ENCODE data around the gene CRACR2B. TPM values are rescaled to one million over a fixed set of nuclear protein-coding genes. Genes with fewer than 3 reads are reported as not detected.

Gene CRACR2B
- total RNA-seq, 1 donor from 2014 or later = 5.1 TPM

DNA sequence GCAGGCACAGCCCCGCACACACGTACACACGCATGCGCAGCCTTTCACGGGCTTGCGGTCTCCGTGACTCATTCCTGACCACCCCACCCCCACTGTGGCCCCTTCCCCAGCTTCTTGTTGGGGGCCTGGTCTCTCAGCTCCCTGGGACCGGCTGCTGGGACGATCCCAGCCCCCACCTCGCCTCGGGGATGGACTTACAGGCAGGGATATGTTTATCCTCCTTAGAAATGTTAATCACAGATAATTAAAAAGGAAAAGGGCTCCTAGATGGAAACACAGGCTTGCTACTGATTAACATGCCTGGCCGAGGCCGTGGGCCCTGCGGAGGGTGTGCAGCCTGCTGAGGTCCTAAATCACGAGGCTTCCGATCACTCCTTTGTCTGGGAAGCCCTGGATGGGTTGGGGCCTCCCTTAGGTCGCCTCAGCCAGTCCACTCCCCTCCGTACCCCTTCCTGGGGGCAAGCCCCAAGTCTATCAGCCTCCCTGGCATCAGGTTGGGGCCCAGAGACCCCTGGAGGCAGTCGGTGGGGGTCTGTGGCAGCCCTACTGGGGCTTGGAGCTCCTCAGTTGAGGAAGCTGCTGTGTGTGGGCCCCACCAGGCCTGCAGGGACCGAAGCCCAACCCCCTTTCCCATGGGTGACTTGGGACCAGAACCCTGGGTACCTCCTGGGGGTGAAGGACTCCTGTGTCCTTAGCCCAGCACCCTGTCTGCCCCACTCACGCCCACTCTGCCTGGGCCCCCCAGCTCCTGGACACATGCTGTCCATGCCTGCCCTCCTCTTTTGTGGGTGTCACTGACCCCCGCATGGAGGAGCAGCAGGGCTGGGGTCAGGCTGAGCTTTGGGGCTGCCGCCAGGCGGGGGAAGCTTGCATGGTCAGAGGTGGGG lies 35.5 kb downstream of the CRACR2B start:
- DNase-seq (ENCODE audit: low spot score) = no peak
- H3K36me3 Mint-ChIP-seq (ENCODE audit: low read depth) = no peaks in the 10 kb centered on the region
- intact Hi-C loops (cut with micrococcal nuclease) = no loop called here
- no peaks in the 10 kb centered on the region for H3K27me3 Mint-ChIP-seq (ENCODE audit: low read depth)
- H3K9me3 Mint-ChIP-seq = no peaks in the 10 kb centered on the region
- no peak overlapping the region for H3K4me3 Mint-ChIP-seq (ENCODE audit: low read depth)
- no peaks in the 10 kb centered on the region for H3K4me1 Mint-ChIP-seq (ENCODE audit: low read depth)
- no peak overlapping the region for H3K27ac Mint-ChIP-seq

DNA sequence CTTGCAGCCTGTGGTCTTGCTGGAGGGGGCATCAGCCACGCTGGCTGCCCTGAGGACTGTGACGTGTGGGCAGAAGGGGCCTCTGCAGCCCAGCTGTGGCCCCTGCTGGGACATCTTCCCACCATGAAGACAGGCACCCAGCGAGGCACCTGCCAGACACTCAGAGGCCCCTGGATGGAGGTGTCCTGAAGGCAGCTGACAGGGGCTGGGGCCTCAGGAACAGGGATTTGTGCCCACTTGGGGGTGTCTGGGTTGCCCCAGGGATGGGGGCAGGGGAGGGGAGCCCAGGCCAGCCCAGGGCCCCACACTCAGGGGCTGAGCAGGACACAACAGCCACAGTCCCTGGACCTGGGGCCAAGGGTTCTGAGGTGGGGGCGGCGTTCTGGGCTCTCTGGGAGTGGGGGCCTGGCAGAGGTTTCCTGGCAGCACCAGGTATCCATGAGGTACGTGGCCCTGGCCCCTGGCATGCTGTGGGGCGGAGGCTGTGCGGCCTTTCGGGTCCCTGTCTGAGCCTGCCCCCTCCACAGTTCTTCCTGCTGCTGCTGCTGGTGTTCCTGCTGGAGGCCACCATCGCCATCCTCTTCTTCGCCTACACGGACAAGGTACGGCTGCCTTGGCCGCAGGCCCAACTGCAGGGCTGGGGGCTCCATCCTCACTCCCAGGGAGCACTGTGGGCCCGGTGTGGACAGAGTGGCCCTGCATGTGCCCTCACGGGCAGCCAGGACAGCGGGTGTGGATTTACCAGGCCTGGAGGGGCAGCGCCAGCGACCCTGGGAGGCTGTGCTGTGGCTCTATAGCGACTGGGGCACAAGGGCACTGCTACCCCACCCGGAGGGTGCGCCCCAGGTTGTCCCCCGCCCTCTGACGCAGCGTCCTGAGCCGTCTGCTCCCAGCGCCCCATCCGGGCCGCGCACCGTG lies 36.5 kb downstream of the CRACR2B start:
- no peaks in the 10 kb centered on the region for H3K4me1 Mint-ChIP-seq (ENCODE audit: low read depth)
- no peaks in the 10 kb centered on the region for H3K9me3 Mint-ChIP-seq
- intact Hi-C loops (cut with micrococcal nuclease) = no loop called here
- no peak overlapping the region for H3K27ac Mint-ChIP-seq
- no peak for DNase-seq (ENCODE audit: low spot score)
- no peaks in the 10 kb centered on the region for H3K36me3 Mint-ChIP-seq (ENCODE audit: low read depth)
- no peaks in the 10 kb centered on the region for H3K27me3 Mint-ChIP-seq (ENCODE audit: low read depth)
- H3K4me3 Mint-ChIP-seq (ENCODE audit: low read depth) = no peak overlapping the region

DNA sequence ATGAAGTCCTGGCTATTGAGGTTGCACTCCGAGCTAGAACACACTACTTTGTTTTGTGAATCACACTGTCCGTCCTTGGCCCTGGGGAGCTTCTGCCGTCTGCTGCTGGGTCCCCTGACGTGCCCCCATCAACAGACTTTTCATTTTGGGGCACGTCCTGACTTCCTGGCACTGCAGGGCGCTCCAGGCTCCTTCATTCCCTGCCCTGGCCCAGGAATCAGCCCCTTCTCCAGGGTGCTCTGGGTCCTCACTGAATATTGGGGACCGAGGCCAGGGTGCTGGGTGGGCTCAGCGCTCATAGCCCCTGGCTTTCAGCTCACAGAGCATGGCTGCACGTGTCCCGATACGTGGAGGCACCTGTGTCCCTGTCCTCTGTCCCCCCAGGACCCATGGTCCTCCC lies 37.2 kb downstream of the CRACR2B start:
- intact Hi-C loops (cut with micrococcal nuclease) = no loop called here
- Mint-ChIP-seq H3K4me1 (ENCODE audit: low read depth) (no peaks in the 10 kb centered on the region), H3K36me3 (ENCODE audit: low read depth) (no peaks in the 10 kb centered on the region), H3K4me3 (ENCODE audit: low read depth) (no peak overlapping the region), H3K9me3 (no peaks in the 10 kb centered on the region), H3K27me3 (ENCODE audit: low read depth) (no peaks in the 10 kb centered on the region), H3K27ac (no peak overlapping the region)
- no peak for DNase-seq (ENCODE audit: low spot score)

DNA sequence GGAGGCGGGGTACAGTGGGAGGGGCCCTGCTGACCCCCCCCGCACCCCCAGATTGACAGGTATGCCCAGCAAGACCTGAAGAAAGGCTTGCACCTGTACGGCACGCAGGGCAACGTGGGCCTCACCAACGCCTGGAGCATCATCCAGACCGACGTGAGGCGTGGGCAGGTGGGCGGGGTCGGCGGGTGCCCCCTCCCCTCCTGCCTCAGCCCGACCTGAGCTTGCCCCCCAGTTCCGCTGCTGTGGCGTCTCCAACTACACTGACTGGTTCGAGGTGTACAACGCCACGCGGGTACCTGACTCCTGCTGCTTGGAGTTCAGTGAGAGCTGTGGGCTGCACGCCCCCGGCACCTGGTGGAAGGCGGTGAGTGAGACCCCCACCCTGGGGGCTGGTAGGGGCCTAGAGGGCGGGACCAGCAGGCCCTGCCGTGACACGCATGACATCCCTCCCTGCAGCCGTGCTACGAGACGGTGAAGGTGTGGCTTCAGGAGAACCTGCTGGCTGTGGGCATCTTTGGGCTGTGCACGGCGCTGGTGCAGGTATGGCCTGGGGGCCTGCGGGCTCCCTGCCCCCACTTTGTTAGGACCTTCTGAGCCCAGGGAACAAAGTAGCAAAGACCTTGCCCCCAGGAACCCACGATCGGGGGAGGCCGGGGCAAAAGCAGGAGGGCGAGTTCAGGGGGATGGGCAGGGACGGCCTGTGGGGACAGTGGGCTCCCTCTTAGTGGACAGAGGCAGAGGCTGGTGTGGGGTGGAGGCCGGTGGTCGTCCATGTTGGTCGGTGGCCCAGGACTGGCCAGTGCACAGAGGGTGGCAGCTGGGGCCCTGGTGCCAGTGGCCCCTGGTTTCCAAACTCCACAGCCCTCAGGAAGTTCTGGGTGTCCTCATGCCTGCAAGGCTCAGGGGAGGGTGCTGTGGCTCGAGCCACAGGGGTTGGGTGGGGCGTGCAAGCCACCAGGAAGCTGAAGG lies 38.0 kb downstream of the CRACR2B start:
- H3K4me1 Mint-ChIP-seq (ENCODE audit: low read depth) = no peaks in the 10 kb centered on the region
- H3K27me3 Mint-ChIP-seq (ENCODE audit: low read depth) = no peaks in the 10 kb centered on the region

DNA sequence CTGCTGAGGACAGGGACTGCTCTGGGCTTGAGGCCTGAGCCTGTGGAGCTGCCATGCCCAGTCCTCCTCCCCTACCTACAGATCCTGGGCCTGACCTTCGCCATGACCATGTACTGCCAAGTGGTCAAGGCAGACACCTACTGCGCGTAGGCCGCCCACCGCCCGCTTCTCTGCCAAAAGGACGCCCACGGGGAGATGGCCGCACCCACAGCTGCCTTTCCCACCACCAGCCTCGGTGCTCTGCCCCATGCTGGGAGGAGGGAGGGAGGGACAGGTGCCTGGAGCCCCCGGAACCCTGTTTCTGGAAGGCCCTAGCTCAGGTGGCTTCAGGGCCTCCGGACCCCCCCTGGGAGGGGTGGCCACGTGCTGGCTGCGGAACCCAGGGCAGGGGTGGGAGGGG lies 38.8 kb downstream of the CRACR2B start:
- Mint-ChIP-seq H3K27me3 (ENCODE audit: low read depth) (no peaks in the 10 kb centered on the region), H3K4me1 (ENCODE audit: low read depth) (no peaks in the 10 kb centered on the region), H3K4me3 (ENCODE audit: low read depth) (no peak overlapping the region), H3K9me3 (no peaks in the 10 kb centered on the region), H3K36me3 (ENCODE audit: low read depth) (no peaks in the 10 kb centered on the region), H3K27ac (no peak overlapping the region)
- intact Hi-C loops (cut with micrococcal nuclease) = no loop called here
- DNase-seq (ENCODE audit: low spot score) = no peak

More for the DNA sequence above, 38.0 kb downstream of the CRACR2B start:
- intact Hi-C loops (cut with micrococcal nuclease) = no loop called here
- no peaks in the 10 kb centered on the region for H3K9me3 Mint-ChIP-seq
- no peak overlapping the region for H3K27ac Mint-ChIP-seq
- H3K4me3 Mint-ChIP-seq (ENCODE audit: low read depth) = no peak overlapping the region
- DNase-seq (ENCODE audit: low spot score) = no peak
- H3K36me3 Mint-ChIP-seq (ENCODE audit: low read depth) = no peaks in the 10 kb centered on the region

DNA sequence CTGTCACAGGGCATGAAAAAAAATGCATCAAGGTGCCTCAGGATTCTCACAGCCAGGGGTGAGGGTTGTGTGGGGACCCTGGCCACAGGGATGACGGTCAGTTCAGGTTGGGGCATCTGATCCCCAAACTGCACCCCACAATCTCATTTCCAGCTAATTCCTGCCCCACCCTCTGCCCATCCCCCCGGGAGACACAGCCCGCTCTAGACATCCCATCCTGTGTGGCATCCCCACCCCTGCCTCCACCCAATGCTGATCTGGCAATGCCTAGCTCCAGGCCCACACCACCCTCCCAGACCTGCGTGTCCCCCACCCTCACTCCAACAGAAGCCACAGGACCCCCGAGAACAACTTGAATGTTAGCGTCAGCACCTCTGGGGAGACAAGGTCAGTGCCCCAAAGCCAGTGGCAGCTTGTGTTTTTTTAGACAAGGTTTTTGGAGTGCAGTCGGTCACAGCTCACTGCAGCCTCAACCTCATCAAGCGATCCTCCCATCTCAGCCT lies 40.2 kb downstream of the CRACR2B start:
- no peak overlapping the region for H3K4me3 Mint-ChIP-seq (ENCODE audit: low read depth)
- H3K27me3 Mint-ChIP-seq (ENCODE audit: low read depth) = no peaks in the 10 kb centered on the region
- no peak overlapping the region for H3K27ac Mint-ChIP-seq
- no peaks in the 10 kb centered on the region for H3K36me3 Mint-ChIP-seq (ENCODE audit: low read depth)
- no peaks in the 10 kb centered on the region for H3K4me1 Mint-ChIP-seq (ENCODE audit: low read depth)
- DNase-seq (ENCODE audit: low spot score) = no peak
- no peaks in the 10 kb centered on the region for H3K9me3 Mint-ChIP-seq
- intact Hi-C loops (cut with micrococcal nuclease) = no loop called here

DNA sequence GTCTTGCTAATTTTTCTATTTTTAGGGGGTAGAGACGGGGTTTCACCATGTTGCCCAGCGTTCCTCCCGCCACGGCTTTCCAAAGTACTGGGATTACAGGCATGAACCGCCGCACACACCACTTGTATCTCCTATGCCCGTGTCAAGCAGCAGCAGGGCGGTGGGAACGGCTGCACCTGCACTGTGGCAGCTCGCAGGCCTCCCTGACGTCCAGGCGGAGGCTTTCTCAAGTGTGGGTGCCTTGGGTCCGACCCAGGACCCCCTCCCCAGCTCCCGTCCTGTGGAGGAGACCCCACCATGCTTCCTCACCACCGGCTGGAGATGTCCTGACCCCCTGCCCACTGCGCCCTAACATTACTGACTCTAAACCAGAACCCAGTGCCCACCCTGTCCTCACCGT lies 40.7 kb downstream of the CRACR2B start:
- Mint-ChIP-seq H3K36me3 (ENCODE audit: low read depth) (no peaks in the 10 kb centered on the region), H3K4me1 (ENCODE audit: low read depth) (no peaks in the 10 kb centered on the region), H3K27ac (no peak overlapping the region), H3K9me3 (no peaks in the 10 kb centered on the region), H3K27me3 (ENCODE audit: low read depth) (no peaks in the 10 kb centered on the region), H3K4me3 (ENCODE audit: low read depth) (no peak overlapping the region)
- intact Hi-C loops (cut with micrococcal nuclease) = no loop called here
- DNase-seq (ENCODE audit: low spot score) = no peak

DNA sequence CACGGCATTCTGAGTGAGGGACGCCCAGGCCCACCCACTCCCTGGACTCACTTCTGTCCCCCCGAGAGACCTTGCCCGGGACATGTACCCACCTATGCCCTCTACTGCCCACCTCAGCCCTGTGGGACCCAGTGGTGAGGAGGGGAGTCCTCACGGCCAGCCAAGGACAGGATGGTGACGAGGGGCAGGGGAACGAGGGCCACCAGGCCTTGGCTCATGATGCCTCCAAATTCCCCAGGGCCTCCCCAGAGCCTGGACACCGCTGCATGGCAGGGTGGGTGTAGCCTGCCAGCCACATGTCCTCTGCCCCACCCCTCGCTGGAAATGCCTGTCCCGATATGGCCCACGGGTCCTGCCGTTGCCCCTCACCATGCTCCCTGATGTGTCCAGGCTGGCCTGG lies 41.1 kb downstream of the CRACR2B start:
- H3K27ac Mint-ChIP-seq = no peak overlapping the region
- DNase-seq (ENCODE audit: low spot score) = no peak
- H3K9me3 Mint-ChIP-seq = no peaks in the 10 kb centered on the region
- H3K27me3 Mint-ChIP-seq (ENCODE audit: low read depth) = no peaks in the 10 kb centered on the region
- H3K4me3 Mint-ChIP-seq (ENCODE audit: low read depth) = no peak overlapping the region
- intact Hi-C loops (cut with micrococcal nuclease) = no loop called here
- peaks cover 2% of the 10 kb centered on the region for H3K36me3 Mint-ChIP-seq (ENCODE audit: low read depth)
- H3K4me1 Mint-ChIP-seq (ENCODE audit: low read depth) = no peaks in the 10 kb centered on the region

DNA sequence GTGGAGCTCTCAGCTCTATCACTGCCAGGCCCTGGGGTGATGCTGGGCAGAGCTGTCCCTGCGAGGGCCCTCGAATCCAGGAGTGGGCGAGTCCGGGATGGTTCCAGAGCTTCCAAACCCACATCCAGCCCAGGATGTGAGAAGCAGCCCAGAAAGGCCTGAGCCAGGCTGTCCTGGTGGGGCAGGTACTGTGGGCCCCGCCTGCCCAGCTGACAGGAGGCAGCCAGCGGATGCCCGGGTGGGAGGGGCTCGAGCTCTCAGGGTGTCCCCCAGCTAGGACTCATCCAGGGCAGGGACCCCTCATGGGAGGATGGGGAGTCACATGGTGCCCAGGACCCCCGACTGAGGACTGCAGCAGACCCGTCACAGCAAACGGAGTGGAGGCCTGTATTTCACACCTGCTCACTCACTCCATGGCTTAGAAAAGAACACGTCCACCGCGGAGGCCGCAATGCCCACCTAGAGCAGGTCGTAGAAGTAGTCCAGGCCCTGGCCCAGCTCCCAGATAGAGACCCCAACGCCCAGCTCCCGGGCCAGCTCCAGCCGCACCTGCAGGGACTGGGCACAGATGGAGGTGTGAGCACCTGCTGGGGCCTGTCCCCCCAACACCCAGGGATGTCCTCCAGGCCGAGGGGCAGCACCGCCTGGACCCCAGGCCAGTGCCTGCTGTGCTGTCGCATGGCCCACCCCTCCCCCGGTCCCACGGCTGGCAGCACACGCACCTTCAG lies 41.8 kb downstream of the CRACR2B start:
- no peak for DNase-seq (ENCODE audit: low spot score)
- Mint-ChIP-seq H3K27ac (no peak overlapping the region), H3K9me3 (no peaks in the 10 kb centered on the region), H3K27me3 (ENCODE audit: low read depth) (no peaks in the 10 kb centered on the region), H3K4me1 (ENCODE audit: low read depth) (no peaks in the 10 kb centered on the region), H3K36me3 (ENCODE audit: low read depth) (peaks cover 3% of the 10 kb centered on the region), H3K4me3 (ENCODE audit: low read depth) (no peak overlapping the region)
- intact Hi-C loops (cut with micrococcal nuclease) = no loop called here

DNA sequence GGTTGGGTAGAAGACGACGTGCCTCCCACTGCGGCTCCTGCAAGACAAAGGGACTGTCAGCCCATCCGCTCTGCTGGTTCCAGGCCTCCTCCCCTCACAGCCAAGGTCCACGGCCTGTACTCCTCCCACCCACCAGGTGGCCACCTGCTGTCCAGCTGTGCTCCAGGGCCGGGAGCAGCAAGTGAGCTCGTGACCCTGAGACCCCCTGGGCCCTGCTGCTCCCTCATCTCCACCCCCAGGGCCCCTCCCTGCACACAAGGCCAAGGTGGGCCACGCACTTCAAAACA lies 42.4 kb downstream of the CRACR2B start:
- DNase-seq (ENCODE audit: low spot score) = no peak
- Mint-ChIP-seq H3K36me3 (ENCODE audit: low read depth) (peaks cover 3% of the 10 kb centered on the region), H3K27ac (no peak overlapping the region), H3K4me3 (ENCODE audit: low read depth) (no peak overlapping the region), H3K4me1 (ENCODE audit: low read depth) (no peaks in the 10 kb centered on the region), H3K9me3 (no peaks in the 10 kb centered on the region), H3K27me3 (ENCODE audit: low read depth) (no peaks in the 10 kb centered on the region)
- intact Hi-C loops (cut with micrococcal nuclease) = no loop called here

DNA sequence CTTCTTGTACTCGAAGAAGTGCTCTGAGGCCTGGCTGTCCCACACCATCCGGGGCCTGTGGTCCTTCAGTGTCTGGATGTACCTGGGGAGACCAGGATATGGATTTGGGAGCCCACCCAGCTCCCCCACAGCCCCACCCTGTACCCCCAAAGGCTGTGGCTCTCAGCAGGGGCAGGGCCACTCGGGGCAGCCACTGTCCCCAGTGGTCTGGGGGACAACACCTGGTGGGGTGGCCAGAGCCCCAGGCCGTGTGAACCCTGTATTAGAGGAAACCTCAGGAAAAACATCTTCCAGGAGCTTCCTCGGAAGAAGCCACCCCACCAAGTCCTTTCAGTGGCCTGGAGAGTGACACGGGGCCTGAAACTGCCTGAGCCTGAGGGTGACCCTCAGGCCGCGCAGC lies 42.7 kb downstream of the CRACR2B start:
- Mint-ChIP-seq H3K9me3 (no peaks in the 10 kb centered on the region), H3K27me3 (ENCODE audit: low read depth) (no peaks in the 10 kb centered on the region), H3K27ac (no peak overlapping the region), H3K36me3 (ENCODE audit: low read depth) (peaks cover 3% of the 10 kb centered on the region), H3K4me1 (ENCODE audit: low read depth) (no peaks in the 10 kb centered on the region), H3K4me3 (ENCODE audit: low read depth) (no peak overlapping the region)
- intact Hi-C loops (cut with micrococcal nuclease) = no loop called here
- no peak for DNase-seq (ENCODE audit: low spot score)

DNA sequence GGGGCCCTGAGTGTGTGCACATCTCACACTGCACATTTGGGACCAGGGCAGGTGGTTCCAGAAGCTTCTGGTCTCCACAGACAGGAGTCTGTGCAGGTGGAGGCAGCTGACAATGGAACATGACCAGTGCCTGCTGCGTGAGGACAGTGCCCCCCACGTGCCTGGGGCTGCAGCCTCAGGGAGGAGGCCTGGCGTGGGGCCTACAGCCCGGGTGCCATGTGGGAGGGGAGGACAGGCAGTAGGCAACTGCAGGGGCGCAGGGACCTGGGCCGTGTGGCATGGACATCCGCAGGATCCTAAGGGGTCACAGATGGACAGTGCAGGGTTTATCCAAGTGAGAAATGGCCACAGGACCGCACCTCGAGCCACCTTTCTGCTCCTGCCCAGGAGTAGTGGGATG lies 43.8 kb downstream of the CRACR2B start:
- Mint-ChIP-seq H3K27ac (no peak overlapping the region), H3K27me3 (ENCODE audit: low read depth) (no peaks in the 10 kb centered on the region), H3K9me3 (no peaks in the 10 kb centered on the region), H3K4me3 (ENCODE audit: low read depth) (no peak overlapping the region), H3K36me3 (ENCODE audit: low read depth) (peaks cover 3% of the 10 kb centered on the region), H3K4me1 (ENCODE audit: low read depth) (no peaks in the 10 kb centered on the region)
- DNase-seq (ENCODE audit: low spot score) = no peak
- intact Hi-C loops (cut with micrococcal nuclease) = no loop called here

Data from activated T-helper 2 cell treated with anti-CD3 and anti-CD28 coated beads, Interferon-gamma antibody, Interleukin-2, Interleukin-4, amounts not matched to agents 10 μg/mL and 5 μg/mL and 100 μg/mL, durations not matched to agents 14 hours and 24 hours and 36 hours (primary cell).